Fibroblast of peridontal ligament (primary cell): Measurements from ENCODE around the gene CFAP221.
A peak's percentile ranks its signal among the peaks of the same experiment; 100 is the strongest.

Experiments
- DNase-seq: peaks from one replicate; pipeline ENCODE4 v3.0.0-alpha.2; 2010; ENCODE audit errors: extremely low read depth

The CFAP221 gene

DNA sequence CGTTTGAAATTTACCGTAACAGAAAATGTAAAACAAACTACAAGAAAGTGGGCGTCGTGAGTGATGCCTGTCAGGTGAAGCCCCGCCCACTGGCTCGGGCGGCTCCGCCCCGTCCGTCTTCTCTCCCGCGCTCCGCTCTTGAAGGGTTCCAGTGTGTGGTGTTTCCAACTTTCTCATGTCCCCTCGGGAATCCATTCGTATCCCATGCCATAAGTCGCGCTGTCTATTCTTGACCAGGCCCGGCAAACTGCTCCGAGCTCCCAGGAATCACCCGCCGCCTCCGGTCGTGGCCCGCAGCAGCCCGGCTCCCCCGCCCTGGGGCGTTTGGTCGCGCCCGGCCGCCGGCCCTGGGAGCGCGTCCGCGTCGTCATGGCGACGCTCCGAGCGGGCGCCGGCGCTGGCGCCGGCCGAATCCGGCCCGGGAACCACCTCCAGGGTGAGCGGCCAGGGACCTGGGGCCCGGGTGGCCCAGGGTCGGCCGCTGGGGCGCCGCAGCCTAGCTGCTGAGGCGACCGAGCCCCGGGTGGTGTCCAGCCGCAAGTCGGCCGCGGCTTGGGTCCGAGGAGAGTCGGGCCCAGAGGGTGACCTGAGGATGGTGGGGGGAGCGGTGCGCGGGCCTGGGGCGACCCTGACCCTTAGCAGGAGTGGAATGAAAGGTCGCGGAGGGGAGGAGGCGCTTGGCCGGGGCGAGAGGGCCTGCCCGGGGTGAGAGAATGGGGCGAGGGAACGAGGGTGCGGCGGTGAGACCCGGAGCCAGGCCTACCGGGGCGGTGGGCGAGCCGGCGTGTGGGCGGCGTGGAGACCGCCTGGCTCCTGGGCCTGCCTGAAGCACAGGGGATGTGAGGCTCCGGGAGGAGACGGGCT is at the start of gene CFAP221:
TSS of gene CFAP221 (plus strand) at position 375 of the 864 bp plus-strand sequence. CDS start 1,683 bp downstream, outside the sequence.
- DNase-seq = peak; percentile 43

DNA sequence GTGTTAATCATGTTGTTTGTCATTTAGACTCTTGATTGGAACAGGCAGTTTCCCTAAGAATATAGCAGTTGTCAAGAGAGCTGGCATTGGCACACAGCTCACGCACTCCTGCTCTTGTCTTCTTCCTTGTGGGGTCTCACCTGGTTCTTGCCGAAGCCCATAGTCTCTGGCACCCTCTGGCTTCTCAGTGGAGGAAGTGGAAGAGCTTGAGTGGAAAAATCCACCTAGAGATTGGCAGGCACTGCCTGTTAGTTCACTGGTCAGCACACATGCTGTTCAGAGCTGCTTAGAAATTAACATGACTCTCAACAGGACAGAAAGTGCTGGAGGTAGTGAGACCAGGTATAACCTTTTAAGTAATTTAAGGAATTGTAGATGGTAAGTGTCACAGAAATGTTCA is 48.3 kb upstream of the CFAP221 start:
- DNase-seq = no peak

- DNase-seq = no peak
Measured at GRCh38 chr2:119496682-119497081, 47.6 kb upstream of the CFAP221 start.

- no peak for DNase-seq
Measured at GRCh38 chr2:119508756-119509155, 35.5 kb upstream of the CFAP221 start.

- no peak for DNase-seq
Measured at GRCh38 chr2:119511989-119512388, 32.3 kb upstream of the CFAP221 start.

DNA sequence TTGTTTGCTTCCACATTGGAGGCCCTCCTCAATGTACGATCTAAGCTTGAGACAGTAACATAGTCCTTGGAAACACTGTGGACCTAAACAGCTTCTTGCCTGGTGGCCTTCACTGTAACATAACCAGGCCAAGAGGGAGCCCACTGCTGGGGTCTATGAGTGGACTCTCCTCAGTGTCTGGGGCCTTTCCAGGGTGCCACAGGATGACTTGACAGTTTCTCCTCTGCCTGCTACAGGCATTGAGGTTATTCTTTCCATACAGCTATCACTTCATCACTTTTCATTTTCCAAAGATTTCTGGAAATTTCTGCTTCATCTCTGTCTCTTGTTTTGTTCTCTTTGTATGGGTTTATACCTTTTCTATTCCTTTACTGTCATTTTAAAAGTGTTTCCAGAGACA is 31.3 kb upstream of the CFAP221 start:
- DNase-seq = no peak

- no peak for DNase-seq
Measured at GRCh38 chr2:119513832-119514231, 30.4 kb upstream of the CFAP221 start.

DNA sequence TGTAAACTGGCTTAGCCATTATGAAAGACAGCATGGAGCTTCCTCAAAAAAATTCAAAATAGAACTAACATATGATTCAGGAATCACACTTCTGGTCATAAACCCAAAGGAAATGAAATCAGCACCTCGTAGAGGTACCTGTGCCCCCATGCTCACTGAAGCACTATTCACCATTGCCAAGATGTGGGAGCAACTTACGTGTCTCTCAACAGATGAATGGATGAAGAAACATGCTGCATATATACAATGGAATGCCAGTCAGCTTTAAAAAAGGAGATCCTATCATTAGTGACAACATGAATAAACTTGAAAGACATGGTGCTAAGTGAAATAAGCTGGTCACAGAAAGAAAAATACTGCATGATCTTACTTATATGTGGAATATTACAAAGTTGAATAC is 28.1 kb upstream of the CFAP221 start:
- no peak for DNase-seq

- DNase-seq = peak; percentile 7
Measured at GRCh38 chr2:119517433-119517832, 26.8 kb upstream of the CFAP221 start.

DNA sequence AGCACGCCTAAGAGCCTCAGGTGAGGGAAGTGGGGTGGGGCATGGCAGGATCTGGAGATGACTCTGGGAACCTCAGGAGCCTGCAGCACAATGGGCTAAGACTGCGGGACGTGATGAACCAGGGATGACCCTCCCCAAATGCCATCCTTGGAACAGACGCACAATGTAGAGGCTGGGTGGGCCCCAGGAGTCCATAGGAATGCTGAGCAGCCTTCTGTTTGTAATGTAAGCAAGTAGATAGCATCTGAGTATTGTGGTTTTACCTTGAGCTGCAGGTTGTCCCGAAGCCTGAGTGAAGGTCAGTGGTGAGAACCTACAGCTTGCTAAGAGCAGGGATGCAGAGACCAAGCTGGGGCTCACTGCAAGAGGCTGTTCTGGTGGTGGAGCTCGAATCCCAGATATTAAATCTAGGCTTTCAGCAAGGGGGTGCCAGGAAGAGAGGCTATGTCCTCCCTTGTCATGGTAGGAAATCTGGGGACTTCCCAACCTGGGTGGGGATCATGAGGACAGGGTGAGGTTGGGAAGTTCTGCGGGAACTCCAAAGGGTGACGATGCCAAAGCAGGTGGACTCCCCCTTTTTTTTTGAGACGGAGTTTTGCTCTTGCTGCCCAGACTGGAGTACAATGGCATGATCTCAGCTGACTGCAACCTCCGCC is 25.7 kb upstream of the CFAP221 start:
- DNase-seq = no peak

DNA sequence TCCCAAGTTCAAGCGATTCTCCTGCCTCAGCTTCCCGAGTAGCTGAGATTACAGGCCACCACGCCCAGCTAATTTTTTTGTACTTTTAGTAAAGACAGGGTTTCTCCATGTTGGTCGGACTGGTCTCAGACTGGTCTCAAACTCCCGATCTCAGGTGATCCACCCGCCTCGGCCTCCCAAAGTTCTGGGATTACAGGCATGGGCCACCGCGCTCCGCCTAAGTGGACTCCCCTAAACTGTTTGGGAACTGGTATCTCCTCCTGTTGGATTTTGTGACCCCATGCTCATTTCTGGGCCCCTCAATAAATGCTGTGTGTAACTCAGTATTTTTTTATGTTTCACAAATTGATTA is 25.2 kb upstream of the CFAP221 start:
- DNase-seq = no peak

DNA sequence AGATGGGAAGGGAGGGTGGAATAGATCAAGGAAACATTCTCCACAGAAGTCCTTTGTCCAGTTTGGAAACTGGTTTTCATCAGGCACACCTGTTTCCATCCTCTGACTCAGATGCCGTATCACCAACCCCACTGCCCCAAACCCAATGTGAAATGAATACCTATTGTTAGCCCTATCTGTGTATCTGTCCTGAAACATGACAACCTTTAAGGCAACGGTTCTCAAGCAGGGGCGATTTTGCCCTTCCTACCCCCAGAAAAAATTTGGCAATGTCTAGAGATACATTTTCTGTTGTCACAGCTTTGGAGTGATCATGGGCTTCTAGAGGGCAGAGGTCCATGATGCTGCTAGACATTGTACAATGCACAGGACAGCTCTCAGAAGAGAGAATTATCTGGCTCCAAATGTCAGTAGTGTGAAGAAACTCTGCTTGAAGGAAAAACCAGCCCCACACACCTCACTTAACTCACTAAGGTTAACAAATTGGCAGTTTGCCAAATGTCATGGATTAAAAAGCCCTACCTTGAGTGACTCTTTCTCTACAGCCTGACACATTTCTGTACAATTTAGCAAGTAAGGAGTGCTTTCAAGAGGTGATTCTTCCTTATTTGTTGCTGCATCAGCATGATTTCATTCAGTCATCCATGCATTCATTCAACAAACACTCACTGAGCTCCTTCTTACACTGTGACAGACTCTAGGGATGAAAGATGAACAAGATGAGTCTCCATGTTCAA is 23.4 kb upstream of the CFAP221 start:
- no peak for DNase-seq

GRCh38 chr2:119521433-119522050 is 22.7 kb upstream of the CFAP221 start:
- DNase-seq = no peak

GRCh38 chr2:119522671-119523070 is 21.6 kb upstream of the CFAP221 start:
- no peak for DNase-seq

DNA sequence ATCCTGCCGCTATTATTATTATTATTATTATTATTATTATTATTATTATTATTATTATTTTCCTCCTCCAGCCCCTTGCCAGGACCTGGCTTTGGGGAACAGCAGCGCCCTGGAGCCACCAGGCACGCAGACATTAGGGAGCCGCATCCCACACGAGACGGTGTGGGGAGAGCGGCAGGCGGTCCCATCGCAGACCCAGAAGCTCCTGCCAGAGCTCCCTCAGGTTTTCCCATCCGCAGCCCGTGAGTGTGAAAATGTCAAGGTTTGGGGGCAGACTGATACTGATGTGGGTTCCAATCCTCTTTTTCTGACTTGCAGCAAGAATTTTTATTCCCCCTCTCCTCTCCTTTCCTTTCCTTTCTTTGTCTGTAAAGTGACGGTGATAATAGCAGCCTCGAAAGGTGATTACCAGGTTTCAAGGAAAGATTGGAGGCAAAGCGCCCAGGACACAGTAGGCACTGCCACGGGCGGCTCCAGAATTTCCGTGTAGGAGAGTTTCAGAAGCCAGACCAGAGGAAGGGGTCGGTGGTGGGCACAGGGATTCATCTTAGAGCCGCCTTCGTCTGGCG is 20.8 kb upstream of the CFAP221 start:
- no peak for DNase-seq

DNA sequence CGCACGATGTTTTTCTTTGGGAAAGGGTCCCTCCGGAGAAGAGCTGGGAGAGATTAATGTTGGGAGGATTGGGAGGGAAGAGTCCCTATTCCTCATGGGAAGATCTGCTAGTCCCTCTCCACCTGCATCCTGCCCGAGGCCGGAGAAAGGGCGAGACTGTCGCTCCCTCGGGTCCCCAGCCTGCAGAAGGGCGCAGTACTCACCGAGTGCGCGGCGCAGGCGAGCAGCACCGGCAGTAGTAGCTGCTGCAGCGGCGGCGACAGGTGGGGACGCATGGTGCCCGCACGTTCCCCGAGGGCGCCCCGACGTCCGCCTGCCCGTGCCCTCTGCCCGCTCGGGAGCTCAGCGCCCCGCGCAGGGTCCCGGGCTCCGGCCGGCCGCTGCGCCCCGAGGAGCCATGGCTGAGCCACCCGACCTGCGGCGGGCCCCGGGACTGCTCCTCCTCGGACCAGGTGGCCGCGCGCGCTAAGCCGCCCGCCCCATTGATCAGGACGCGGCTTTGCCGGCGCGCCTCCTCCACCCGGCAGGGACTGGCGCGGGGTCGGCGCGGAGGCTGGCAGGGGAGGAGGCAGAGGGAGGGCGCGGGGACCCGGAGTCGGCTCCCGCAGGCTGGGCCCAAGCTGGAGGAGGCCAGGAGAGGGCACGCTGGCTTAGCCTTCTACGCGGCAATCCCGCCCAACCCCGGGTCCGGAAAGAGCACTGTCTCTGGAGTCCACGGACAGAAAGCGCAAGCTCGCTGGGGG is 20.1 kb upstream of the CFAP221 start, which contains the start of gene SCTR:
TSS of gene SCTR (minus strand) at position 532 of the 743 bp plus-strand sequence. CDS start at position 275, 257 bp downstream.
- no peak for DNase-seq

- no peak for DNase-seq
Measured at GRCh38 chr2:119525614-119526013, 18.6 kb upstream of the CFAP221 start.

GRCh38 chr2:119527999-119528398 is 16.2 kb upstream of the CFAP221 start:
- DNase-seq = no peak

DNA sequence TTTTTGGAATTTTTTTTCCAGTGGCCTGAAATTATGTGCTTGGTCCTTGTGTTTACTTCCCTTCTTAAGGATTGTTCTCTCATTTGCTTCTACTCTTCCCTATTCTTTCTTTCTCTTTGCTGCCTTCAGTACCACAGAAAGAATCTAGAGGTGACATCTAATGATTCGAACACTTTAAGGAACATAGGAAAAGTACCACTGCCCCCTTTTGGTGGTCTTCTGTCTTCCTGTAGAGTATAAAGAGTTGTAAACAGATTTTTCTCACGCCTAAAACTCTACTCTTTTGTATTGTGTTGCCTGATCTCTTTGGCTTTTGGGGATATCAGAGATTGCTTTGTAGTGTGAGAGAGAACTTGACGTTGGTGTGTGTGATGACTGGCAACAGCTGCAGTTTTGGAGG is 13.0 kb upstream of the CFAP221 start:
- DNase-seq = no peak

- no peak for DNase-seq
Measured at GRCh38 chr2:119533560-119533959, 10.7 kb upstream of the CFAP221 start.

GRCh38 chr2:119536211-119536610 is 8.0 kb upstream of the CFAP221 start:
- DNase-seq = no peak
